Fibroblast of skin of abdomen (primary cell): ENCODE data around the gene FIS1.
"Not testable (repeated sequence)": the region's sequence is repeated elsewhere in the genome, so short reads cannot be mapped to it uniquely, and the experiment has no call there.

Experiments
- DNase-seq: peaks from one replicate; pipeline ENCODE4 v3.0.0-alpha.2; 2013

Gene FIS1

DNA sequence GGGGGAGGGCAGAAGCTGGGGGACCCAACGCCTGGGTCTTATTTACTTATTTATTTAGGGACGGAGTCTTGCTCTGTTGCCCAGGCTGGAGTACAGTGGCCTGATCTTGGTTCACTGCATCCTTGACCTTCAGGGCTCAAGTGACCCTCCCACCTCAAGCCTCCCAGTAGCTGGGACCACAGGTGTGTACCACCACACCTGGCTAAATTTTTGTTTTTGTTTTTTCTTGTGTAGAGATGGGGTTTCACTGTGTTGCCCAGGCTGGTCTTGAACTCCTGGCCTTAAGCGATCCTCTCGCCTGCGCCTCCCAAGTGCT lies 42.3 kb downstream of the FIS1 start:
- no peak for DNase-seq

GRCh38 chr7:101201695-101202602 lies 42.9 kb downstream of the FIS1 start:
- no peak for DNase-seq

- DNase-seq: no peak
Observed at GRCh38 chr7:101200862-101201599, 43.9 kb downstream of the FIS1 start, which contains the start of gene MOGAT3. MOGAT3 (minus strand) TSS chr7:101201036; CDS start chr7:101200854, 182 bp downstream.

DNA sequence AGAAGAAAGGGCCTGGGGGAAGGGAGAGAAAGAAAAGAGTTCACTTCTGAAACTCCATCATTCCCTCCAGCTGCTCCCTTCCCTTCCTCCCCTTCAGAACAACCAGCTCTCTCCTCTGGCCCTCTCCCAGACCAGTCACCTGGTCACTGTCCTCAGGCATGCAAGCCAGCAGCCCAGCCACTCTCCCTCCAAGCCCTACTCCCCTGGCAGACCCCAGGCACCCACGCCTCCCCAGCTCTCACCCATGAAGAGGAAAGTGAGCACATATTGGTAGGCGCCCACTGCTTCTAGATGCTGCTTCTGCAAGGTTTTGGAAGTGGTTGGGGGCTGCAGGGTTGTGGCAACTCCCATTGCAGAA lies 44.4 kb downstream of the FIS1 start:
- DNase-seq: no peak

DNA sequence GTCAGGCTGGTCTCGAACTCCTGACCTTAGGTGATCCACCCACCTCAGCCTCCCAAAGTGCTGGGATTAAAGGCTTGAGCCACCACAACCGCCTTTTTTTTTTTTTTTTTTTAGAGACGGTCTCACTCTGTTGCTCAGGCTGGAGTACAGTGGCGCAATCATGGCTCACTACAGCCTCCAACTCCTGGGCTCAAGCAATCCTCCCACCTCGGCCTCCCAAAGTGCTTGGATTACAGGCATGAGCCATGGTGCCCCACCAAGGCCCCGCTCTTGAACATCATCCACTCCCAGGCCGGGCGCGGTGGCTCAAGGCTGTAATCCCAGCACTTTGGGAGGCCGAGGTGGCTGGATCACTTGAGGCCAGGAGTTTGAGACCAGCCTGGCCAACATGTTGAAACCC lies 45.4 kb downstream of the FIS1 start:
- not testable (repeated sequence) for DNase-seq

GRCh38 chr7:101198476-101198875 lies 46.4 kb downstream of the FIS1 start:
- DNase-seq: no peak

DNA sequence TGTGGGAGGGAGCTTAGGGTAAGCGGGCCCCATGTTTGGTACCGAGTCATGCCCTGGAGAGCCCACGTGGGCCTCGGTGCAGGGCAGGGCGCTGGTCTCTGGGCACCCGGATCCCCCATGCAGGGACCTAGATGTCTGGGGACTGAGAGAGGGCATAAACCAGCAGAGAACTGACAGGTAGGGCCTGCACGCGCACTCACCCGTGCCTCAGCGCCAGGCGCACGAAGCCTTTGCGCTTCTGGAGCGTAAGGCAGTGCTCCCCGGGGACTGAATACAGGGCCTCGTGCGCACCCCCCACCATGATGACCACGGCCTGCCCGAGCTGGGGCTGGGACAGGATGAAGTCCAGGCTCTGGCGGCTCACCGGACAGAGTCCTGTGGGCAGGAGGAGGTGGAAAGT lies 46.9 kb downstream of the FIS1 start:
- DNase-seq: no peak

- DNase-seq: no peak
Observed at GRCh38 chr7:101195884-101196283, 49.0 kb downstream of the FIS1 start.
